Epithelial cell of proximal tubule (primary cell): ENCODE data around the gene SEMA3A. TPM values are rescaled to one million over a fixed set of nuclear protein-coding genes. Genes with fewer than 3 reads are reported as not detected.

Source experiments
- DNase-seq: peaks from one replicate; pipeline ENCODE4 v3.0.0-alpha.2; 2011; ENCODE audit warnings: low read depth
- H3K4me3 ChIP-seq: 2 replicates; pipeline ENCODE4 v1.5.1; 2011; ENCODE audit warnings: low read depth, mild to moderate bottlenecking, low read length
- CTCF ChIP-seq: conservative IDR thresholded peaks from 2 replicates; pipeline ENCODE4 v1.5.1; 2012; ENCODE audit warnings: low read depth, mild to moderate bottlenecking, low read length
- total RNA-seq: library from RNA; depleted of rRNA; stranded (reverse); fragments of >200 nt; gene quantifications from 2 replicates; pipeline ENCODE4 v1.2.3, GENCODE V29; 2015

Gene SEMA3A
- total RNA-seq, 1 donor from 2014 or later = 13.7 TPM

- no peak for TF ChIP-seq CTCF
- DNase-seq = no peak
- no peak overlapping the region for H3K4me3 ChIP-seq
Measured at GRCh38 chr7:84107259-84107658, 87.3 kb downstream of the SEMA3A start.

GRCh38 chr7:84106291-84106690, 88.3 kb downstream of the SEMA3A start:
- H3K4me3 ChIP-seq = no peak overlapping the region
- no peak for DNase-seq
- TF ChIP-seq CTCF = no peak

- DNase-seq = no peak
- TF ChIP-seq CTCF = no peak
- no peak overlapping the region for H3K4me3 ChIP-seq
Measured at GRCh38 chr7:84105586-84105985, 89.0 kb downstream of the SEMA3A start.

GRCh38 chr7:84104826-84105225, 89.8 kb downstream of the SEMA3A start:
- no peak for DNase-seq
- H3K4me3 ChIP-seq = no peak overlapping the region
- TF ChIP-seq CTCF = no peak

- no peak for TF ChIP-seq CTCF
- no peak for DNase-seq
- no peak overlapping the region for H3K4me3 ChIP-seq
Measured at GRCh38 chr7:84102213-84102612, 92.4 kb downstream of the SEMA3A start.

GRCh38 chr7:84100866-84101265, 93.7 kb downstream of the SEMA3A start:
- TF ChIP-seq CTCF = peak; percentile 41

GRCh38 chr7:84095971-84096370, 98.6 kb downstream of the SEMA3A start:
- DNase-seq = no peak
- H3K4me3 ChIP-seq = no peak overlapping the region
- TF ChIP-seq CTCF = no peak

More at GRCh38 chr7:84100866-84101265, 93.7 kb downstream of the SEMA3A start:
- DNase-seq = peak; percentile 30
- no peak overlapping the region for H3K4me3 ChIP-seq
